Measurements from ENCODE around the gene HYPK. TPM values are rescaled to one million over a fixed set of nuclear protein-coding genes. Genes with fewer than 3 reads are reported as not detected.
A peak's percentile ranks its signal among the peaks of the same experiment; 100 is the strongest.

Gene HYPK
- total RNA-seq, 2 experiments from 2014 or later = 14.8 to 16.1 TPM

DNA sequence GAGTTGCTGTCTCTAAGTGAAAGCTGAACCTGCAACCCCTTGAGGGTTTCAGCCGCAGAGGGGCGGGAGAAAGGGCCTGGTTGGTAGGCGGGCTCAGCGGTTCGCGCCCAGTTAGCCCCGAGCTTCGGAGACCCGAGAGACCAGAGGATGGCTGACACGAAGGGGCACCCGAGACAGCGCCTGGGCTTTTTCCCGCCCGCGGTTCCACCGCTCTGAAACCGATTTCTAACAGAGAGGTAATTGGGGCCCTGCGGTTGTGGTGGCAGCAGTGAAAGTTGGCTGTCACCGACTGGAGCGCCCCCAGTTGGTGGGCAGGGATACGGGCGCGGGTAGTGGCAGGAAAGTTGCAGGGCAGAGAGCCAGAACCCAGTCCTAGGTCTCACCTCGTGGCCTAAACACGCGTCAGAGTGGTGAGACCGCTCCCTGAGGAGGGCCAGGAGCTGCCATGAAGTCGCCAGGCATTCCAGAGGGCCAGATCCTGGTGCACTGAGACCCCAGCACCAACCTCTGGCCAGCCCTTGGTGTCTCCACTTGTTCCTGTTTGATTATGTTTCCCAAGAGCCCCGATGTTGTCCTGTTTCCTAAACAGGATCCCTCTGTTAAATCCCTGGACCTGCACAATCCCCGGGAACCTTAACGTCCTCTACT is 23.0 kb upstream of the HYPK start:
- no peaks in the 10 kb centered on the region for H3K9me3 Mint-ChIP-seq (ENCODE audit: low read depth)
- H3K27ac Mint-ChIP-seq = peak overlapping the region; percentile 80
- H3K27me3 Mint-ChIP-seq = peaks cover 23% of the 10 kb centered on the region
- peaks cover 19% of the 10 kb centered on the region for H3K4me1 Mint-ChIP-seq
- peak overlapping the region; percentile 81 for H3K4me3 Mint-ChIP-seq
- DNase-seq (peak; percentile 84), ATAC-seq (peak; percentile 77)
- peaks cover 6% of the 10 kb centered on the region for H3K36me3 Mint-ChIP-seq
- CTCF ChIA-PET = interaction anchor here (0.9 to 3.8 kb wide), 14 partner anchors 9 to 406 kb away, joined by 3 to 39 read pairs (median 4); partner anchors contain the start of genes HYPK, SERF2 and SERINC4

- H3K36me3 Mint-ChIP-seq = peaks cover 1% of the 10 kb centered on the region
- no peak for DNase-seq
- H3K4me1 Mint-ChIP-seq = peaks cover 19% of the 10 kb centered on the region
- no peak overlapping the region for H3K4me3 Mint-ChIP-seq
- H3K9me3 Mint-ChIP-seq (ENCODE audit: low read depth) = no peaks in the 10 kb centered on the region
- H3K27ac Mint-ChIP-seq = no peak overlapping the region
- ATAC-seq = no peak
- peaks cover 25% of the 10 kb centered on the region for H3K27me3 Mint-ChIP-seq
- CTCF ChIA-PET = no interaction called here
Observed at GRCh38 chr15:43779016-43779415, 21.4 kb upstream of the HYPK start.

DNA sequence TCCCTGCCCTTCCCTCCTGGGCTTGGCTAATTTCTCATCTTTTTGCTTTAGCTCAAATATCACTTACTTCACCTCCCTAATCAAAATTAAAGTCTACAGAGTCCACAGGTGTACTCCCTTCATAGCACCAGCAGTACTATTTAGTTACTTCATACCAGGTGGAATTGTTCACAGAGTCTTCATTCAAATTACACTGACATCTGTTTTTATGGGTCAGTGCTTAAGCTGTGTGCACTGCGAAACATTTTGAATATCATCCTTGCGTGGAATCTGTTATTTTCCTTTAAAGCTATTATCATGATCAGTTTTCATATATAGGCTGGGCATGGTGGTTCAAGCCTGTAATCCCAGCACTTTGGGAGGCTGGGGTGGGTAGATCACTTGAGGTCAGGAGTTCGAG is 11.0 kb upstream of the HYPK start:
- Mint-ChIP-seq H3K4me1 (peaks cover 17% of the 10 kb centered on the region), H3K36me3 (peaks cover 12% of the 10 kb centered on the region), H3K4me3 (no peak overlapping the region), H3K27me3 (no peaks in the 10 kb centered on the region), H3K27ac (no peak overlapping the region), H3K9me3 (ENCODE audit: low read depth) (no peaks in the 10 kb centered on the region)
- ATAC-seq (no peak), DNase-seq (no peak)
- CTCF ChIA-PET = interaction anchor here (0.7 to 6.1 kb wide), 3 partner anchors 9 to 21 kb away, joined by 3 to 39 read pairs (median 3); partner anchors contain the start of gene ELL3

DNA sequence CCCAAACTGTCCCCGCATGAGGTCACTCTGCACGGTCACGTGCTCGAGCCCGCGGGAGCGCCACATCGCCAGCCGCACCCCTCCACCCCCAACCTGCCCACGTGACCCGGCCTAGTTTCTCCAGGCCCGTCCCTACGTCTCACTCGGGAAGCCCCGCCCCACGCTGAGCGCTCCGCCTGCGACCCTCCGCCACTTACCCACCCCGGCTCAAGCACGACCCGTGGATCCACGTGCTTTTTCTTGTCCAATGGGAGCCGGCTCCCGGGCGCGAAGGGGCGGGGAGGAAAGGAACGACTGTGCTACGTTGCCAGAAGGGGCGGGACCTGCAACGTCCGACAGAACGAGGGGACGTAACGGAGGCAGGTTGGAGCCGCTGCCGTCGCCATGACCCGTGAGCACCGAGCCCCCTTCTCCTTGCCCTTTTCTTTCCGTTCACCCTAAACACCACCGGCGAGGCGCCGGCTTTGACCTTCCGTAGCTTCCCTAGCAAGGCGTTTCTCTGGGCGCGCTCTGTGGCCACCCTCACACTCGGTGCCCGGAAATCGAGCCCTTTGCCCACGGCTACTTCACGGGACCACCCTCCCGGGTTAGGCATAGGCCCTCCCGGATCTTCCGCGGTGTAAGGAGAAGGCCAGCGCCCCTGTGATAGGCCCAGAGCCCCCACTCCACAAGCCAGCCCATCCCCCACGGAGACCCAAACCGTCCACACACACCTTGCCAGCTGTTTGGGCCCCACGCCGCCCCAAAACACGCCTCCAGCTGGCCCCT is 8.2 kb upstream of the HYPK start, which contains the start of gene SERF2:
Gene SERF2 (plus strand): TSS at position 328 of the 768 bp plus-strand sequence. CDS start 57 bp downstream, at position 385.
- peak; percentile 100 for DNase-seq
- CTCF ChIA-PET = interaction anchor here (0.9 to 6.1 kb wide), 3 partner anchors 16 to 39 kb away, joined by 3 to 39 read pairs (median 3); partner anchors contain the start of gene ELL3
- peak; percentile 96 for ATAC-seq
- Mint-ChIP-seq H3K27ac (peak within 1 kb of the TSS; percentile 98), H3K27me3 (no peaks in the 10 kb centered on the region), H3K4me3 (peak within 1 kb of the TSS; percentile 98), H3K4me1 (peaks cover 36% of the 10 kb centered on the region), H3K9me3 (ENCODE audit: low read depth) (no peaks in the 10 kb centered on the region), H3K36me3 (peaks cover 30% of the 10 kb centered on the region)

DNA sequence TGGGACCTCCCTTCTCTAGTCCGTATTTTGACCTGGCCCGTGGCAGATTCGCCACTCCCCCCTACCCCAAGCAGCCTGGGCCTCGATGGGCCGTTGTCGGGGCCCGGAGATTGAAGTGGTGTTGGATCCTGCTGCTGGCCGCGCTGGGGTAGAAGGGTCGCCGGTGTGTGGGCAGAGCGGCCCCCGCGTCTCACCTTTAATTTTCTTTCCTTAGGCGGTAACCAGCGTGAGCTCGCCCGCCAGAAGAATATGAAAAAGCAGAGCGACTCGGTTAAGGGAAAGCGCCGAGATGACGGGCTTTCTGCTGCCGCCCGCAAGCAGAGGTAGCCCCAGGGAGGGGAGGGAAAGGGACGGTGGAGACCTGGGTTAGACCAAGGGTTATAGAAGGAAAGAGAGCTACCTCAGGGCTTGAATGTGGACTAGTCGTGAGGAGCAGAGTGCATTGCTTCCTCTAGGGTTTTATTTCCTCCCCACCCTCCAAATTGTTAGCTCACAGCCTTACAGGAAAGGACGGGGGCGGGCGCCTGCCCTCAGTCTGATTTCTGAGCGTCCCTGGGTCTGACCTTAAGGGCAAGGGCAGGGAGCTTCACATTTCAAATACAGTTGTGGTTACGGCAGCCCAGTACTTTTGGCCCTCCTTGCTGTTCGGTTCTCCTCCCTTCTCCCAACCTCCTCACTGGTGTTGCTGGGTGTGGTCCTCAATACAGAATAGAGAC is 7.5 kb upstream of the HYPK start:
- H3K4me3 Mint-ChIP-seq = peak overlapping the region; percentile 98
- H3K36me3 Mint-ChIP-seq = peaks cover 30% of the 10 kb centered on the region

GRCh38 chr15:43793647-43794046 is 6.8 kb upstream of the HYPK start:
- H3K9me3 Mint-ChIP-seq (ENCODE audit: low read depth) = no peaks in the 10 kb centered on the region
- peaks cover 35% of the 10 kb centered on the region for H3K36me3 Mint-ChIP-seq
- DNase-seq (no peak), ATAC-seq (no peak)
- peaks cover 42% of the 10 kb centered on the region for H3K4me1 Mint-ChIP-seq
- H3K27me3 Mint-ChIP-seq = no peaks in the 10 kb centered on the region
- CTCF ChIA-PET = interaction anchor here (0.7 to 6.1 kb wide), 4 partner anchors 11 to 38 kb away, joined by 3 to 39 read pairs (median 3); partner anchors contain the start of gene ELL3
- H3K27ac Mint-ChIP-seq = peak overlapping the region; percentile 98
- H3K4me3 Mint-ChIP-seq = peak overlapping the region; percentile 98

More for the DNA sequence above, 7.5 kb upstream of the HYPK start:
- Mint-ChIP-seq H3K27ac (peak overlapping the region; percentile 98), H3K4me1 (peaks cover 36% of the 10 kb centered on the region), H3K27me3 (no peaks in the 10 kb centered on the region), H3K9me3 (ENCODE audit: low read depth) (no peaks in the 10 kb centered on the region)
- ATAC-seq = no peak
- DNase-seq = peak; percentile 53
- CTCF ChIA-PET = interaction anchor here (0.7 to 6.1 kb wide), 4 partner anchors 10 to 38 kb away, joined by 3 to 39 read pairs (median 3); partner anchors contain the start of gene ELL3

GRCh38 chr15:43794269-43795037 is 5.9 kb upstream of the HYPK start:
- CTCF ChIA-PET = interaction anchor here (0.9 to 1.4 kb wide), 2 partner anchors 27 to 31 kb away, joined by 3 read pairs; no protein-coding TSS in a partner anchor
- ATAC-seq (no peak), DNase-seq (no peak)
- H3K4me1 Mint-ChIP-seq = peaks cover 47% of the 10 kb centered on the region
- peaks cover 41% of the 10 kb centered on the region for H3K36me3 Mint-ChIP-seq
- no peaks in the 10 kb centered on the region for H3K9me3 Mint-ChIP-seq (ENCODE audit: low read depth)
- no peaks in the 10 kb centered on the region for H3K27me3 Mint-ChIP-seq
- peak overlapping the region; percentile 43 for H3K27ac Mint-ChIP-seq
- H3K4me3 Mint-ChIP-seq = peak overlapping the region; percentile 98

DNA sequence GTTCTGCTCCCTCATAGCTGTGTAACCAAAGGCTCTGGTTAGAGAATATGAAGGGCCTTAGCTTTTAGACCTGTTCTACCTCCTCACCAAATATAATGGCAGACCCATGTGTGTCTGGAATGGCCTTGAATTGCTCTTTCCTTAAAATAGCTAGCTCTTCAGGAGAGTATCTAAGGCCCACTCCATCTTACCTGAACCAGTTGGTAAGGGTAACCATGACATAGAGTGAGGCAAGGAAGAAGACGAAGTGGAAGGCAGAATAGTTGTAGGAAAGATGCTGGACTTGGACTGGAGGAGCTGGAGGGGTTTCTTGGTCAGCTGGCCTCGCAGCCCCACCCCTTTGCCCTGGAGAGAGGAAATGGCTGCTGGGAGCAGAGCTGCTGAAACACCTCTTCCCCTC is 5.2 kb upstream of the HYPK start:
- Mint-ChIP-seq H3K4me1 (peaks cover 55% of the 10 kb centered on the region), H3K27me3 (no peaks in the 10 kb centered on the region), H3K27ac (no peak overlapping the region), H3K9me3 (ENCODE audit: low read depth) (no peaks in the 10 kb centered on the region), H3K36me3 (peaks cover 48% of the 10 kb centered on the region), H3K4me3 (no peak overlapping the region)
- CTCF ChIA-PET = interaction anchor here (0.9 to 1.4 kb wide), 2 partner anchors 27 to 30 kb away, joined by 3 read pairs; no protein-coding TSS in a partner anchor
- no peak for DNase-seq
- ATAC-seq = no peak

- H3K27ac Mint-ChIP-seq = no peak overlapping the region
- H3K36me3 Mint-ChIP-seq = peaks cover 52% of the 10 kb centered on the region
Observed at GRCh38 chr15:43795997-43796396, 4.4 kb upstream of the HYPK start.

DNA sequence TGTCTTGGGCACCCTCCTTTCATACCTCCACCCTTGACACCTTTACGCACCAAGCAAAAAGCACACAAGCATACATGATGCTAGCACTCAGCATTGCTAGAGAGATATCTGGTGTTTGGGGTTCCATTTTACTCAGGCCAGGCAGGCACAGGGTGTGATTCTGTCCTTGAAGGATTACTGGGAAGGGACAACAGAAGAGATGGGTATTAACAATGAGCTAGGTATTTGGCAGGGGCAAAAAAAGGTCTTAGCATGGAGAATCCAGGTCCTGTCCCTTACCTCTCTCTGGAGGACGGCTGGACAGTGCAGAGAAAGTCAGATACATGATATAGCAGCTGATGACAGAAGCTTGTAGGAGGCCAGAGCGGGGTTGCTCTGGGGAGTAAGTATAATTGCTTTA is 3.8 kb upstream of the HYPK start:
- DNase-seq (no peak), ATAC-seq (no peak)
- Mint-ChIP-seq H3K27me3 (no peaks in the 10 kb centered on the region), H3K36me3 (peaks cover 58% of the 10 kb centered on the region), H3K27ac (no peak overlapping the region), H3K9me3 (ENCODE audit: low read depth) (no peaks in the 10 kb centered on the region), H3K4me3 (no peak overlapping the region), H3K4me1 (peaks cover 64% of the 10 kb centered on the region)
- CTCF ChIA-PET = interaction anchor here (1.6 kb wide), 1 partner anchor 27 kb away, joined by 4 read pairs; no protein-coding TSS in a partner anchor

More at GRCh38 chr15:43795997-43796396, 4.4 kb upstream of the HYPK start:
- Mint-ChIP-seq H3K27me3 (no peaks in the 10 kb centered on the region), H3K9me3 (ENCODE audit: low read depth) (no peaks in the 10 kb centered on the region), H3K4me1 (peaks cover 60% of the 10 kb centered on the region), H3K4me3 (no peak overlapping the region)
- DNase-seq (no peak), ATAC-seq (no peak)
- CTCF ChIA-PET = interaction anchor here (1.4 kb wide), 1 partner anchor 26 kb away, joined by 3 read pairs; no protein-coding TSS in a partner anchor

GRCh38 chr15:43799209-43799944 is 1.0 kb upstream of the HYPK start:
- Mint-ChIP-seq H3K36me3 (peaks cover 55% of the 10 kb centered on the region), H3K4me1 (peaks cover 52% of the 10 kb centered on the region), H3K9me3 (ENCODE audit: low read depth) (no peaks in the 10 kb centered on the region), H3K27me3 (no peaks in the 10 kb centered on the region), H3K4me3 (no peak overlapping the region), H3K27ac (peak overlapping the region; percentile 95)
- no peak for DNase-seq
- ATAC-seq = no peak
- CTCF ChIA-PET = interaction anchor here (1.6 kb wide), 1 partner anchor 23 kb away, joined by 6 read pairs; the partner anchor contains the start of gene ELL3

GRCh38 chr15:43799945-43800285 is 484 bp upstream of the HYPK start, which contains the start of gene SERINC4:
TSS of gene SERINC4 (minus strand) at chr15:43800220. CDS start at chr15:43799986, 234 bp downstream.
- H3K36me3 Mint-ChIP-seq = peaks cover 54% of the 10 kb centered on the region
- CTCF ChIA-PET = interaction anchor here (1.1 to 1.6 kb wide), 2 partner anchors 23 to 30 kb away, joined by 3 to 6 read pairs; partner anchors contain the start of gene ELL3
- ATAC-seq (no peak), DNase-seq (no peak)
- H3K27me3 Mint-ChIP-seq = no peaks in the 10 kb centered on the region
- peaks cover 47% of the 10 kb centered on the region for H3K4me1 Mint-ChIP-seq
- H3K27ac Mint-ChIP-seq = peak within 1 kb of the TSS; percentile 95
- peak within 1 kb of the TSS; percentile 88 for H3K4me3 Mint-ChIP-seq
- no peaks in the 10 kb centered on the region for H3K9me3 Mint-ChIP-seq (ENCODE audit: low read depth)

All from activated CD8-positive, alpha-beta memory T cell treated with anti-CD3 and anti-CD28 coated beads, Interleukin-2, amount 10 ng/mL, durations not matched to agents 7 days and 5 days (primary cell).